Right lobe of liver (tissue), 6 donors: ENCODE results near the gene CELF4. TPM values are rescaled to one million over a fixed set of nuclear protein-coding genes. Genes with fewer than 3 reads are reported as not detected.

Experiments
- ATAC-seq, 4 donors: fragments of 200-7000 bp; cut with Tn5 transposase; one replicate each; pipeline ENCODE4 v1.9.1; 2020; ENCODE audit warnings: mild to moderate bottlenecking in 4 of 4, moderate library complexity in 4 of 4
- DNase-seq, 3 donors: peaks; one replicate each; pipeline ENCODE4 v3.0.0-alpha.2; 2020
- H3K27ac ChIP-seq, 3 donors: fragments of 200-600 bp; one replicate each; pipeline ENCODE4 v1.8.0; 2022
- H3K27me3 ChIP-seq, 2 donors: fragments of 200-600 bp; one replicate each; pipeline ENCODE4 v1.8.0; 2022
- H3K36me3 ChIP-seq, 4 donors: fragments of 200-600 bp; sonication (generic) in 1 of 4; one replicate each; pipeline versions ENCODE4 v1.5.1 to v1.8.0; 2017 to 2022; ENCODE audit warnings: control low read depth in 1 of 4
- H3K4me1 ChIP-seq, 4 donors: fragments of 200-600 bp; sonication (generic) in 1 of 4; one replicate each; pipeline versions ENCODE4 v1.5.1 to v1.8.0; 2017 to 2022; ENCODE audit warnings: control low read depth in 1 of 4
- H3K4me3 ChIP-seq, 3 donors: fragments of 200-600 bp; one replicate each; pipeline ENCODE4 v1.8.0; 2022
- H3K9me3 ChIP-seq, 4 donors: fragments of 200-600 bp; sonication (generic) in 1 of 4; one replicate each; pipeline versions ENCODE4 v1.5.1 to v1.8.0; 2017 to 2022; ENCODE audit warnings: control low read depth in 1 of 4
- POLR2A ChIP-seq: fragments of 450-650 bp; IDR thresholded peaks from one replicate; pipeline ENCODE4 v1.6.1; 2017; ENCODE audit warnings: antibody characterized with exemption, mild to moderate bottlenecking
- WGBS: methylation state at CpG from one replicate; pipeline ENCODE4 v1.1.6; 2018; ENCODE audit warnings: low coverage, low lambda C conversion rate; ENCODE audit not compliant: insufficient coverage; ENCODE audit errors: missing lambda C conversion rate; 5-methylcytosine and 5-hydroxymethylcytosine counted together
- intact Hi-C, 2 donors: fragments of 100-400 bp; cut with DNase I; formaldehyde crosslinking; loops; one replicate each; pipeline versions ENCODE4 v1.11.2 to v1.14.1; 2022
- total RNA-seq, 6 experiments: library from RNA; depleted of rRNA in 2 of 6; stranded (reverse); fragments of >200 nt in 2 of 6; fragmentation: NEBNext Ultra II Directional in 3 of 6; extraction: Animal tissue kit (Norgen Biotek cat#: 25700) in 3 of 6; gene quantifications; one replicate each; pipeline versions ENCODE4 v1.1.0 to v1.2.4, GENCODE V29; 2016 to 2023
- TF ChIP-seq, protein P1 (sequence below), 4 donors: fragments of 200-600 bp in 3 of 4; fragments of 450-650 bp in 1 of 4; IDR thresholded peaks; one replicate each; pipeline versions ENCODE4 v1.5.1 to v1.8.0; 2016 to 2022; ENCODE audit warnings: antibody characterized with exemption in 4 of 4, mild to moderate bottlenecking in 2 of 4
- donor health status: DM: no; HTN: yes; CAD: no.
- donor health status: DM: no; HTN: no; CAD: no.
- donor health status: DM: no; HTN: no; CAD: no.
- donor health status: DM: no; HTN: yes; CAD: no.
- donor health status: DM: no; HTN: yes; CAD: no.

Gene CELF4
- total RNA-seq, 6 experiments from 2014 or later, result 0.06 TPM; not detected in 5

DNA sequence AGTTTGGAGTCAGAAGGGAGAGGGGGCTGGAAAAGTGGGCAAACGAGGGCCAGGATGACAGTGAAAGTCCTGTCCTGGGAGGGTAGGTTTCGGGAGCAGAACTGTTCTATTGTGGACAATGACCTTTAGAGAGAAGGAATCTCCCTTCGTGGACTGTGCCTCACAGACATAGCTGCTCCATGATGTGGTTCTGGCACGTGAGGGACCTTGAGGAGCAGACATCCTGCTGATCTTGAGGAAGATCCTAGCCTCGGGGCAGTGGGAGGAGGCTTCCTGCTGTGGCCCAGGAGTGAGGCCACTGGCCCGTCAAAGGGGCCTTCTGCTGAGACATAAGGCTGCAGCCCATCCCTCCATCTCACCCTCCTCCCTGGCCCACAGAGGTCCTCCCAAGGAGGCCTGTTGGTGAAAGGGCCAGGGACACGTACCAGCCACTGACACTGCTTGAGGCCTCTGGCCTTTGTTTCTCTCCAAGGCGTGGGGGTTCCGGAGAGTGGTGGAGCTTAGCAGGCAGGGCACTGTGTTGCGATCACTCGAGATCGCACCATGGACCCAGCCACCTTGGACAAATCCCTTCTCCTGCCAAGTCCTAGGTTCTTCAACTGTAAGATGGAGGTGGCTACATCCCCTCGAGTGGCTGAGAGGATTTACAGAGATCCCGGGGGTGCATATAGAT is 167.2 kb downstream of the CELF4 start:
- Histone ChIP-seq H3K27ac (no peak overlapping the region), H3K4me3 (no peak overlapping the region), H3K4me1 (no peaks in the 10 kb centered on the region), H3K27me3 (no peaks in the 10 kb centered on the region), H3K36me3 (no peaks in the 10 kb centered on the region), H3K9me3 (no peaks in the 10 kb centered on the region)
- ATAC-seq, result no peak
- DNase-seq, result no peak
- no peak for TF ChIP-seq POLR2A
- TF ChIP-seq, protein P1, sequence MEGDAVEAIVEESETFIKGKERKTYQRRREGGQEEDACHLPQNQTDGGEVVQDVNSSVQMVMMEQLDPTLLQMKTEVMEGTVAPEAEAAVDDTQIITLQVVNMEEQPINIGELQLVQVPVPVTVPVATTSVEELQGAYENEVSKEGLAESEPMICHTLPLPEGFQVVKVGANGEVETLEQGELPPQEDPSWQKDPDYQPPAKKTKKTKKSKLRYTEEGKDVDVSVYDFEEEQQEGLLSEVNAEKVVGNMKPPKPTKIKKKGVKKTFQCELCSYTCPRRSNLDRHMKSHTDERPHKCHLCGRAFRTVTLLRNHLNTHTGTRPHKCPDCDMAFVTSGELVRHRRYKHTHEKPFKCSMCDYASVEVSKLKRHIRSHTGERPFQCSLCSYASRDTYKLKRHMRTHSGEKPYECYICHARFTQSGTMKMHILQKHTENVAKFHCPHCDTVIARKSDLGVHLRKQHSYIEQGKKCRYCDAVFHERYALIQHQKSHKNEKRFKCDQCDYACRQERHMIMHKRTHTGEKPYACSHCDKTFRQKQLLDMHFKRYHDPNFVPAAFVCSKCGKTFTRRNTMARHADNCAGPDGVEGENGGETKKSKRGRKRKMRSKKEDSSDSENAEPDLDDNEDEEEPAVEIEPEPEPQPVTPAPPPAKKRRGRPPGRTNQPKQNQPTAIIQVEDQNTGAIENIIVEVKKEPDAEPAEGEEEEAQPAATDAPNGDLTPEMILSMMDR (IDR thresholded peaks at IDR 0.05), result no peak
- intact Hi-C loops, result no loop called here
- WGBS, result 77% methylated on average over 9 of the region's 14 CpGs

DNA sequence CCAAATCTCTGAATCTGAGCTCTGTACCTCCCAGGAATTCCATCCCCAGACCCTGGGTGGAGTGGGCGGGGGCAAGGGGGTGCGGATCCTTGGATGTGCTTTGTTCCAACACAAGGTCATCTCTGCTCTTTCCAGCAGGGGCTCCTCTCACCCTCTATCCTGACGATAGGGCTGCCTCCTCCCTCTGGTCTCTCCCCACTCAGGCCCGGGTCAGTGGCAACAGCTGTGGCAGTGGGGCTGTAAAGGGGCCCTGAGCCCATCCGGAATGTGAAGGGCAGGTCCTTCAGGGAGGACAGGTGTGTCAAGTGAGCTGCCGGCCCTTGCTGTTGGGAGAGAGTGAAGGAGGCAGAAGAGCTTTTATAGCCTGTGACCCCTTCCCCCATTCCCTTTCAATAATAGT is 167.8 kb downstream of the CELF4 start:
- DNase-seq, result no peak

DNA sequence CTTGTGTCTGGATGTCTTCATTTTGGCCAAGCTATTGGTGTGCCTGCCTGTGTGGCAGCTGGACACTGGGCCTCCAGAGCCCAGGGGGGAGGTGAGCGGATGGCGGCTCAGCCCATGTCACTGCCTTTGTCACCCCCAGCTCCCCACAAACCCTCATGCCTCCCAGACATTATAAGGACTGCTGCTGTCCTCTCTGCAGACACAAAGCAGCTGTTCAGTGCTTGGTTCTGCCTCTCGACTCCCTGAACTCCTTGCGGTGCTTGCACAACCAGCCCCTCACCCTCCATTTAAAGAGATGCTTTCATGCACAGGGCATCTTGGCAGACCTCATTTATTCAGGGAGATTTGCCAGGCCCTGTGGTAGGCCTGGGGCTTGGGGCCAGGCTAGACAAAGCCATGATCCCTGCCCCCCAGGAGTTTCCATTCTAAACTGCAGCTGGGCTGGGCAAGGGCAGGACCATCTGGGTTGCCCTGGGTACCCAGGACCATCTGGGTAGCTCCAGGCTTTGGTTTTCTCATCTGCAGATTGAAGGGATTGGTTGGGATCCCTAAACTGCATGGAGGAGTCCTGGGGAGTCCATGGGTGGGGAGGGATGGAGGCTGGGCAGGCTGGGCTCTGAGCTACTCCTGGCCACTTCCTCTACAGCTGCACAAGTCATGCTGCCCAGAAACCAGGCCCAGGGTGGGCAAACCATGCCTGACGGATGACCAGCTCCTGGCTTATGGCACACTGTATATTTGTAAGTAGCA is 168.5 kb downstream of the CELF4 start:
- no peak for ATAC-seq
- Histone ChIP-seq H3K4me3 (no peak overlapping the region), H3K4me1 (no peaks in the 10 kb centered on the region), H3K36me3 (no peaks in the 10 kb centered on the region), H3K27me3 (no peaks in the 10 kb centered on the region), H3K27ac (no peak overlapping the region), H3K9me3 (no peaks in the 10 kb centered on the region)
- intact Hi-C loops, result no loop called here
- no CpG with 5 or more reads among the region's 5 CpGs for WGBS
- DNase-seq, result no peak
- no peak for TF ChIP-seq POLR2A
- TF ChIP-seq, protein P1 (IDR thresholded peaks at IDR 0.05), result no peak

More for the DNA sequence above, 167.8 kb downstream of the CELF4 start:
- no peaks in the 10 kb centered on the region for H3K27me3 ChIP-seq
- TF ChIP-seq, protein P1 (IDR thresholded peaks at IDR 0.05), result no peak
- no peak for TF ChIP-seq POLR2A
- 88% methylated on average over 1 of the region's 6 CpGs for WGBS
- H3K27ac ChIP-seq, result no peak overlapping the region
- no peaks in the 10 kb centered on the region for H3K9me3 ChIP-seq
- intact Hi-C loops, result no loop called here
- no peak for ATAC-seq
- no peaks in the 10 kb centered on the region for H3K36me3 ChIP-seq
- no peak overlapping the region for H3K4me3 ChIP-seq
- H3K4me1 ChIP-seq, result no peaks in the 10 kb centered on the region

DNA sequence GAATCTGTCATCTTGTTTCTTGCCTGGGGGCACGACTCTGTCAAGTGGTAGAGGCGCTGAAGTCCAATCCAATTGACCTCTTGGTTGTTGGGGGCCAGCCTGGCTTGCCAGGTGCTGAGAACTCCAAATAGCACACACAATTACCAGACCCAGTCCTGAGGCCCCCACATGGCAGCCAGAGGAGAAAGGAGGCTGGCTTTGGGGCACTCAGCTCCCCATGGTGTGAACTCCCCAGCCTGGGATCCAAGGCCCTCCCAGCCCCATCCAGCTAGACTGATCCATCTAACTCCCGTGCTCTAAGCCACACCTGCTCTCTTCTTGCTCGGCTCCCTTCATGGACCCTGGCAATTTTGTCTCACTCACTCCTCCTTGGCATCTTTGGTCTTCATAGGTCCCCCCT is 170.0 kb downstream of the CELF4 start:
- no peak for ATAC-seq
- Histone ChIP-seq H3K36me3 (no peaks in the 10 kb centered on the region), H3K27me3 (no peaks in the 10 kb centered on the region), H3K4me1 (no peaks in the 10 kb centered on the region), H3K4me3 (no peak overlapping the region), H3K9me3 (no peaks in the 10 kb centered on the region), H3K27ac (no peak overlapping the region)
- intact Hi-C loops, result no loop called here
- TF ChIP-seq POLR2A, result no peak
- TF ChIP-seq, protein P1 (IDR thresholded peaks at IDR 0.05), result no peak
- no peak for DNase-seq
- WGBS, result 65% methylated on average over 3 of the region's 4 CpGs
